ENCODE measurements around the gene SRSF3.
"Not testable (repeated sequence)": the region's sequence is repeated elsewhere in the genome, so short reads cannot be mapped to it uniquely, and the experiment has no call there.

SRSF3 gene

DNA sequence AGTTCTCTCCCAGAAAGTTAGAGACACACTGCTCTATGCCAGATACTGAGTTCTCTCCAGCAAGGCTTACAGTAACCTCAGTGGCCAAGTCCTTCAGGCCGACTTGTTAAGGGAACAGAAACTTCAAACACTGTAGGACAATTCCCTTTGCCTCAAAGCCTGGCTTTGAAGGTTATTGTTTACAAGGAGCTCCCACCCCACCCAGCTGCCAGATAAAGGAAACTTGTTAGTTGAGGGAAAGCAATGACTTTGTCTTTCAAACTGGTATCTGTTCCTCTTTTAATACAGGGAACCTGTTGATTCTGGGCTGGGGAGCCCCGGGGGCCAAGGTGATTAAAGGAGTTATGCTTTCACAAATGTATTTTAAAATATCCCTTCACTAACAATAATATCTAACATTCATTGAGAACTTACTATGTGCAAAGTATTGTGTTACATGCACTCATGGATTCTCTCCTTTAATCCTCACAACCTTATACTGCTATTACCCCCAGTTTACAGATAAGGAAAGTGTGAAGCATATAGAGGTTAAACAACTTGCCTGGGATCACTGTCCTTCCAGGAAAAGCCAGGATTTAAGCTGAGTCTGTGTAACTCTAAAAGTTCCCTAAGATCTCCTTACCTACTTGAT, 56.8 kb downstream of the SRSF3 start:
- no peak for DNase-seq

DNA sequence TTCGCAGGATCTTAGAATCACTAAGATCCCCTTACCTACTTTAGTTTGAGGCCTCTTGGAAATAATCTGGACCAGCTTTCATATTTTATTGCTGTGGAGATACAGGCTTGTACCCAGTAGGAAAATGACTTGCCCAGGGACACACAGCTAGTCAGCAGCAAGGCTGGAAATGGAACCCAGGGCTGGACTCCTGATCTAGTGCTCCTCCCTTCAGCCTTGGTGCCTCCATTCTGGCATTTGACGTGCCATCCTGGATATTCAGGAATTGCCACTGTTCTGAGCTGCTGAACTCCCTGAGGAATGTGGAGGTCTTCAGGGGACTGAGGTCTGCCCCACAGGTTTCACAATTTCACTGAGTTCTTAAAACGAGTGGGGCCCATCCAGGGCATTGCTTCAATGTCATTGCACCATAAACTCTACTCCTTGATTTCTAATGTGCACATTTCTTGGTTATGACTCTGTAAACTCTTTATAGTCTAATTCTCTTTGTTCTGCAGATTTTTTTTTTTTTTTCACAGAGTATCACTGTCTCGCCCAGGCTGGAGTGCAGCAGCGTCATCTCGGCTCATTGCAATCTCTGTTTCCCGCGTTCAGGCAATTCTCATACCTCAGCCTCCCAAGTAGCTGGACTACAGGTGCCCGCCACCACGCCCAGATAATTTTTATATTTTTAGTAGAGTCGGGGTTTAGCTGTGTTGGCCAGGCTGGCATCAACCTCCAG, 57.7 kb downstream of the SRSF3 start:
- DNase-seq = no peak

DNA sequence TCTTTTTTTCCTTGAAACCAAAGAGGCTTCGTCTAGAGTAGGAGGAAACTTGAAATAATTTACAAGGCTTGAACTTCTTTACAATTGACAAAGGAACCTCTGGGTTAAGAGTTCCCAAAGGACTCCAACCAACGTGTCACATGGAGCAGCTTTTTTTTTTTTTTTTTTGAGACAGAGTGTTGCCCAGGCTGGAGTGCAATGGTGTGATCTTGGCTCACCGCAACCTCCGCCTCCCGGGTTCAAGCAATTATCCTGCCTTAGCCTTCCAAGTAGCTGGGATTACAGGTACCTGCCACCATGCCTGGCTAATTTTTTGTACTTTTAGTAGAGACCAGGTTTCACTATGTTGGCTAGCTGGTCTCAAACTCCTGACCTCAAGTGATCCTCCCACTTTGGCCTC, 60.3 kb downstream of the SRSF3 start:
- not testable (repeated sequence) for DNase-seq

Measured in stimulated activated CD4-positive, alpha-beta T cell treated with anti-CD3 and anti-CD28 coated beads, Interleukin-1b, Interleukin-23, amount 100 ng/mL, for 48 hours (primary cell).